Activated B cell treated with CpG ODN at 0.5 μM for 24 hours (primary cell): ENCODE data around the gene TMEM87B. TPM values are rescaled to one million over a fixed set of nuclear protein-coding genes. Genes with fewer than 3 reads are reported as not detected.
"Not testable (repeated sequence)": the region's sequence is repeated elsewhere in the genome, so short reads cannot be mapped to it uniquely, and the experiment has no call there.

Source experiments
- ATAC-seq: fragments of 200-7000 bp; cut with Tn5 transposase; one replicate; pipeline ENCODE4 v1.10.0; 2021; ENCODE audit warnings: low read depth, mild to moderate bottlenecking, moderate library complexity
- CTCF ChIA-PET: fragments of 350-600 bp; sonication (Branson Sonifier 250); formaldehyde crosslinking; loops from one replicate; lab custom pipeline; 2021; ENCODE audit warnings: antibody characterized with exemption; lab: Charles Lee
- POLR2A ChIA-PET: fragments of 350-600 bp; sonication (Branson Sonifier 250); formaldehyde crosslinking; loops from one replicate; lab custom pipeline; 2021; ENCODE audit warnings: antibody characterized with exemption; lab: Charles Lee
- DNase-seq: peaks from one replicate; pipeline ENCODE4 v3.0.0; 2022
- H3K27ac Mint-ChIP-seq: one replicate; pipeline ENCODE4 v1.8.0; 2020; ENCODE audit warnings: mixed read lengths
- H3K27me3 Mint-ChIP-seq: one replicate; pipeline ENCODE4 v1.8.0; 2021; ENCODE audit warnings: mixed read lengths
- H3K36me3 Mint-ChIP-seq: one replicate; pipeline ENCODE4 v1.8.0; 2021; ENCODE audit warnings: low read depth, mixed read lengths
- H3K4me1 Mint-ChIP-seq: one replicate; pipeline ENCODE4 v1.8.0; 2021; ENCODE audit warnings: mixed read lengths
- H3K4me3 Mint-ChIP-seq: one replicate; pipeline ENCODE4 v1.8.0; 2020; ENCODE audit warnings: mild to moderate bottlenecking, mixed read lengths
- H3K9me3 Mint-ChIP-seq: one replicate; pipeline ENCODE4 v1.8.0; 2020; ENCODE audit warnings: mixed read lengths
- intact Hi-C: fragments of 100-400 bp; cut with micrococcal nuclease; formaldehyde crosslinking; loops from one replicate; pipeline ENCODE4 v1.15.1; 2024
- total RNA-seq: library from RNA; stranded (reverse); gene quantifications from 2 replicates; pipeline ENCODE4 v1.2.3, GENCODE V29; 2022
- TF ChIP-seq, protein P1 (sequence below): fragments of 200-600 bp; IDR thresholded peaks from one replicate; pipeline ENCODE4 v1.8.0; 2022; ENCODE audit warnings: antibody characterized with exemption, mild to moderate bottlenecking

TMEM87B gene
- total RNA-seq, 1 donor from 2014 or later = 19.8 TPM

DNA sequence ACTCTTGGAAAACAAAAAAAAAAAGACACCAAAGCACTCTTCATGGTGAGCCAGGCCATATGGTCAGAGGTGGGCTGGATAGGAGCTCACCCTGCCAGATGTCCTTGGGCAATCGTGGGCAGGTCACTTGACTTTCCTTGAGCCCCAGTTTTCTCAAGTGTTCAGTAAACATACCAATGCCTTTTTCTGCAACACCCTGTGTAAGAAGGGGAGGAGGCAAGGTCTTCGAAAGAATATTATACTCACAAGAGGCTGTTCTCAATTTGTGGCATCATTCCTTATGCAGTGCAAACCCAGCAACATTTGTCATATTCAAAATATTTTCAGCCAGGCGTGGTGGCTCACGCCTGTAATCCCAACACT lies 22.9 kb upstream of the TMEM87B start:
- POLR2A ChIA-PET = no interaction called here
- CTCF ChIA-PET = no interaction called here
- DNase-seq (no peak), ATAC-seq (no peak)
- H3K4me3 Mint-ChIP-seq = no peak overlapping the region
- peaks cover 2% of the 10 kb centered on the region for H3K9me3 Mint-ChIP-seq
- TF ChIP-seq, protein P1, sequence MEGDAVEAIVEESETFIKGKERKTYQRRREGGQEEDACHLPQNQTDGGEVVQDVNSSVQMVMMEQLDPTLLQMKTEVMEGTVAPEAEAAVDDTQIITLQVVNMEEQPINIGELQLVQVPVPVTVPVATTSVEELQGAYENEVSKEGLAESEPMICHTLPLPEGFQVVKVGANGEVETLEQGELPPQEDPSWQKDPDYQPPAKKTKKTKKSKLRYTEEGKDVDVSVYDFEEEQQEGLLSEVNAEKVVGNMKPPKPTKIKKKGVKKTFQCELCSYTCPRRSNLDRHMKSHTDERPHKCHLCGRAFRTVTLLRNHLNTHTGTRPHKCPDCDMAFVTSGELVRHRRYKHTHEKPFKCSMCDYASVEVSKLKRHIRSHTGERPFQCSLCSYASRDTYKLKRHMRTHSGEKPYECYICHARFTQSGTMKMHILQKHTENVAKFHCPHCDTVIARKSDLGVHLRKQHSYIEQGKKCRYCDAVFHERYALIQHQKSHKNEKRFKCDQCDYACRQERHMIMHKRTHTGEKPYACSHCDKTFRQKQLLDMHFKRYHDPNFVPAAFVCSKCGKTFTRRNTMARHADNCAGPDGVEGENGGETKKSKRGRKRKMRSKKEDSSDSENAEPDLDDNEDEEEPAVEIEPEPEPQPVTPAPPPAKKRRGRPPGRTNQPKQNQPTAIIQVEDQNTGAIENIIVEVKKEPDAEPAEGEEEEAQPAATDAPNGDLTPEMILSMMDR = no peak
- H3K27ac Mint-ChIP-seq = no peak overlapping the region
- intact Hi-C loops = no loop called here
- H3K36me3 Mint-ChIP-seq = no peaks in the 10 kb centered on the region
- H3K4me1 Mint-ChIP-seq = no peaks in the 10 kb centered on the region
- peaks cover 5% of the 10 kb centered on the region for H3K27me3 Mint-ChIP-seq

DNA sequence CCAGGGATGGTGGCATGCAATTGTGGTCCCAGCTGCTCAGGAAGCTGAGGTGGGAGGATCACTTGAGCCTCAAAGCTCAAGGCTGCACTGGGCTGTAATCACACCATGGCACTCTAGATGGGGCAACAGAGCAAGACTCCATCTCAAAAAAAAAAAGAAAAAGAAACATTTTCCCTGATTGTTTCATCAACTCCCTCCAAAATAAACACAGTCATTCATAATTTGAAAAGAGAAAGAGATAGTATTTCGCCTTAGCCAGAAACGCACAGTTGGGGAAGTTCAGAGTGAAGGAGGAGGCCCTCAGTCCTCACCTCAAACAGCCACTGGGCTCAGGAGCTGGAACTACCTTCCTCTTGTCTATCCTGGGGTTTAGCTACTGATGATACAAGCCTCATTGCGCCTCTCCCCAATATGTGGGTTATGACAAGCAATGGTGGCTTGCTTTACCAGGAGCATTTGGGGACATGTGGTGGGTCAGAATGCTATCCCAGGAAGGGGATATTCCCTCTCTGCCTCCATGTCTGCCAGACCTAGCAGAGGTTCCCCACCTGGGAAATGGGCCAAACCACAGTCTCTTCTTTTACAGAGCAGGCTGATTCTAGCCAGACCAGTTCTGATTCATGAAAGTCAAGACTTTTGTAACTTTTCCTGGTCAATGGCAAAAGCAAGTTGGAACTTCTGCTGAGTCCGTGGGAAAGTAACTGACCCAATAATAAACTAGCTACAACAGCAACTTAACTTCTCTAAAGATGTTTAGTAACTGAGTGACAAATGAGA lies 22.2 kb upstream of the TMEM87B start:
- H3K27ac Mint-ChIP-seq = no peak overlapping the region
- TF ChIP-seq, protein P1 = no peak
- intact Hi-C loops = no loop called here
- DNase-seq = no peak
- ATAC-seq = no peak
- ChIA-PET POLR2A (no interaction called here), CTCF (no interaction called here)
- H3K4me1 Mint-ChIP-seq = no peaks in the 10 kb centered on the region
- H3K9me3 Mint-ChIP-seq = peaks cover 8% of the 10 kb centered on the region
- H3K36me3 Mint-ChIP-seq = no peaks in the 10 kb centered on the region
- H3K4me3 Mint-ChIP-seq = no peak overlapping the region
- peaks cover 5% of the 10 kb centered on the region for H3K27me3 Mint-ChIP-seq

DNA sequence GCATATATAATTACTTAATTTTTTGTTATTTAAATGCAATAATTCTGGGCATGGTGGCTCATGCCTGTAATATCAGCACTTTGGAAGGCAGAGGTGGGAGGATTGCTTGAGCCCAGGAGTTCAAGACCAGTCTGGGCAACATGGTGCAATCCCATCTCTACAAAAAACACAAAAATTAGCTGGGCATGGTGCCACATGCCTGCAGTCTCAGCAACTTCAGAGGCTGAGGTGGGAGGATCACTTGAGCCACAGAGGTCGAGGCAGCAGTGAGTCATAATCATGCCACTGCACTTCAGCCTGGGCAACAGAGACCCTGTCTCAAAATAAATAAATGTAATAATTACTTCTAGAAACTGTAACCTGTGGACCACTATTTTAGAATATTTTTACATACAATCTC lies 21.5 kb upstream of the TMEM87B start:
- intact Hi-C loops = no loop called here
- Mint-ChIP-seq H3K4me3 (no peak overlapping the region), H3K36me3 (no peaks in the 10 kb centered on the region), H3K27me3 (peaks cover 5% of the 10 kb centered on the region), H3K4me1 (no peaks in the 10 kb centered on the region), H3K9me3 (peaks cover 8% of the 10 kb centered on the region), H3K27ac (no peak overlapping the region)
- ATAC-seq (no peak), DNase-seq (no peak)
- POLR2A ChIA-PET = no interaction called here
- TF ChIP-seq, protein P1 = no peak
- CTCF ChIA-PET = no interaction called here

GRCh38 chr2:112034924-112035323 lies 20.1 kb upstream of the TMEM87B start:
- H3K27me3 Mint-ChIP-seq = peaks cover 3% of the 10 kb centered on the region
- ChIA-PET POLR2A (no interaction called here), CTCF (no interaction called here)
- intact Hi-C loops = no loop called here
- H3K4me3 Mint-ChIP-seq = no peak overlapping the region
- peaks cover 8% of the 10 kb centered on the region for H3K9me3 Mint-ChIP-seq
- no peaks in the 10 kb centered on the region for H3K4me1 Mint-ChIP-seq
- H3K36me3 Mint-ChIP-seq = no peaks in the 10 kb centered on the region
- H3K27ac Mint-ChIP-seq = no peak overlapping the region
- DNase-seq (no peak), ATAC-seq (no peak)
- TF ChIP-seq, protein P1 = no peak

DNA sequence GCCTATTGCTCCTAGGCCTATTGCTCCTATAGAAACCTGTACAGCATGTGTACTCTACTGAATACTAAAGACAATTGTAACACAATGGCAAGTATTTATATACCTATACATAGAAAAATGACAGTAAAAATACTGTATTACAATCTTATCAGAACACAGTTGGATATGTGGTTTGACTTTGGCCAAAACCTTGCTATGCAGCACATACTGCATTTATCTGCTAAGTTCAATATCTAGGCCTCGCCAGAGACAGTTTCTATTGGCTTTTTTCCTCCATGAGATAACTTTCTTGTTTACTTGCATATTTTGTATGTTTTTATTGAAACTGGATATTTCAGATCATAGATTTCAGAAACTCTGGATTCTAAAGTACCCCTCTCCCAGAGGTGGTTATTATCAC lies 19.3 kb upstream of the TMEM87B start:
- TF ChIP-seq, protein P1 = no peak
- ChIA-PET POLR2A (no interaction called here), CTCF (no interaction called here)
- H3K27me3 Mint-ChIP-seq = no peaks in the 10 kb centered on the region
- DNase-seq = no peak
- H3K9me3 Mint-ChIP-seq = peaks cover 8% of the 10 kb centered on the region
- H3K27ac Mint-ChIP-seq = no peak overlapping the region
- intact Hi-C loops = no loop called here
- no peaks in the 10 kb centered on the region for H3K4me1 Mint-ChIP-seq
- ATAC-seq = no peak
- no peak overlapping the region for H3K4me3 Mint-ChIP-seq
- no peaks in the 10 kb centered on the region for H3K36me3 Mint-ChIP-seq

- ATAC-seq, intact Hi-C loops, H3K4me1 Mint-ChIP-seq, H3K27me3 Mint-ChIP-seq, POLR2A ChIA-PET, H3K9me3 Mint-ChIP-seq, CTCF ChIA-PET, H3K4me3 Mint-ChIP-seq, DNase-seq, H3K36me3 Mint-ChIP-seq, H3K27ac Mint-ChIP-seq: not testable (repeated sequence)
These were observed 15.5 kb upstream of the TMEM87B start for GRCh38 chr2:112039556-112039955.

GRCh38 chr2:112040066-112040465 lies 15.0 kb upstream of the TMEM87B start:
- not testable (repeated sequence) for H3K4me1 Mint-ChIP-seq, DNase-seq, H3K9me3 Mint-ChIP-seq

DNA sequence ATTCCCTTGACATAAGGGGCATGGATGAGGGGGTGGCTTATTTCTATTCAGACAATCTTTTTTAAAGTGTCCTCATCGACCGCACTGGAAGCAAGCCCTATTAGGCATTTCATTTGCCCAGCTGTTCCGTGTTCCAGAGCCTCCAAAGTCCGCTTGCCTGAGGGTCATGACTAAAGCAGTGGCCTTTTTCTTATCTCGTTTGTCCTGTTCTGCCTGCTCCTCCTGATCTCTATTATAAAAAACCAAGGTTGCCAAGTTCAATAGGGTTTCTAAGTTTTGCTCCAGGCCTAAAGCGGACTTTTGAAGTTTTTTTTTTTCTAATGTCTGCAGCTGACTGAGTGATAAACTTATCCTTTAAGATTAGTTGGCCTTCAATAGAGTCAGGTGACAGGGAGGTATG lies 13.6 kb upstream of the TMEM87B start:
- H3K9me3 Mint-ChIP-seq, H3K4me3 Mint-ChIP-seq, H3K36me3 Mint-ChIP-seq, H3K4me1 Mint-ChIP-seq, ATAC-seq, H3K27me3 Mint-ChIP-seq, POLR2A ChIA-PET, DNase-seq, intact Hi-C loops, CTCF ChIA-PET, H3K27ac Mint-ChIP-seq: not testable (repeated sequence)

More at GRCh38 chr2:112040066-112040465, 15.0 kb upstream of the TMEM87B start:
- H3K36me3 Mint-ChIP-seq, H3K27me3 Mint-ChIP-seq, intact Hi-C loops, ATAC-seq, POLR2A ChIA-PET, H3K27ac Mint-ChIP-seq, H3K4me3 Mint-ChIP-seq, CTCF ChIA-PET: not testable (repeated sequence)
